Fibroblast of the aortic adventitia (primary cell): Measurements from ENCODE around the gene FCGR2B. TPM values are rescaled to one million over a fixed set of nuclear protein-coding genes. Genes with fewer than 3 reads are reported as not detected.

ENCODE experiments used
- DNase-seq: peaks from one replicate; pipeline ENCODE4 v3.0.0-alpha.2; 2010; ENCODE audit warnings: low read depth
- H3K4me3 ChIP-seq: 2 replicates; pipeline ENCODE4 v1.5.1; 2011; ENCODE audit warnings: low read depth, mild to moderate bottlenecking, control low read depth, low read length, moderate library complexity
- CTCF ChIP-seq: IDR thresholded peaks from 2 replicates; pipeline ENCODE4 v1.5.1; 2011; ENCODE audit warnings: mild to moderate bottlenecking, low read length, control low read depth, inconsistent platforms; ENCODE audit not compliant: insufficient read depth
- total RNA-seq: library from RNA; depleted of rRNA; stranded (reverse); fragments of >200 nt; gene quantifications from 2 replicates; pipeline ENCODE4 v1.2.3, GENCODE V29; 2012; ENCODE audit warnings: low replicate concordance

Gene FCGR2B
- total RNA-seq, 1 donor = not detected

GRCh38 chr1:161710560-161710959 is 47.6 kb downstream of the FCGR2B start:
- no peak for TF ChIP-seq CTCF
- H3K4me3 ChIP-seq = no peak overlapping the region
- DNase-seq = peak; percentile 47

- H3K4me3 ChIP-seq = no peak overlapping the region
- no peak for DNase-seq
- no peak for TF ChIP-seq CTCF
Observed at GRCh38 chr1:161718559-161719324, 55.8 kb downstream of the FCGR2B start.

DNA sequence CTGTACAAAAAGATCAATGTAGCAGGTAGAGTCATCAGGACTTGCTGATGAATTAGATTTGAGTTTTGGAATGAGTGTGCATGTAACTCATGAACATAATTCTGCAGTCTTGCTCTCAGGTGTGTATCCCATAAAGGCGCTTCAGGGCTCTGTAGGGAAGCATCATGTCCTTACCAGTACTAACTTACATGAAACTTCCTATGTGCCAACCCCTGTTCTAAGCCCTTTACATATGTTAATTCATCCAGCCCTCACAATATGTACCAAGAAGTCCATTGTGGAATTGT is 56.3 kb downstream of the FCGR2B start:
- H3K4me3 ChIP-seq = no peak overlapping the region
- TF ChIP-seq CTCF = no peak
- no peak for DNase-seq

DNA sequence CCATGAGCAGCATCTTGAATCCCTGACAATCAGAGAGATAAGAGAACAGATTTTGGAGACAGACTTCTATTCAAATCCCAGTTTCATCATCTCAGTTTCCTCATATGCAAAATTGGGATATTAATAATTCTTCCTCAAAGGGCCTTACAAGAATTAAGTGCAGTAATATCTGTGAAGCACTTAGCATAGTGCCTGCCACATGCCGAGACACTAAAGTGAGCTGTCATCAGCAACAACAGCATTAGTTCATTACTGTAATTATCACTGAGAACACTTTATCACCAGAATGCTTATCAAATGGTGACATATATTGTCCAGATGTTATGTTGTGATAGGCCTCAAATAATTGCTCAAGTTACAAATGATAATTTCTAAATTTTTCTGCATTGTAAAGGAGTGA is 57.5 kb downstream of the FCGR2B start:
- no peak for TF ChIP-seq CTCF
- H3K4me3 ChIP-seq = no peak overlapping the region
- no peak for DNase-seq

GRCh38 chr1:161720956-161721737 is 58.2 kb downstream of the FCGR2B start, which contains the start of gene FCRLB:
TSS of gene FCRLB (plus strand) at chr1:161721544. CDS start at chr1:161722673, 1,129 bp downstream.
- no peak for TF ChIP-seq CTCF
- H3K4me3 ChIP-seq = no peak within 1 kb of the TSS
- no peak for DNase-seq

- peak; percentile 76 for DNase-seq
- H3K4me3 ChIP-seq = no peak overlapping the region
- TF ChIP-seq CTCF = no peak
Observed at GRCh38 chr1:161721738-161722343, 58.9 kb downstream of the FCGR2B start.
